Activated CD8-positive, alpha-beta memory T cell treated with anti-CD3 and anti-CD28 coated beads, Interleukin-2, amount 50 U/mL, for 24 hours (primary cell): ENCODE measurements around the gene EOMES.
A peak's percentile ranks its signal among the peaks of the same experiment; 100 is the strongest.

ENCODE experiments used
- DNase-seq: peaks from one replicate; pipeline ENCODE4 v3.0.0-alpha.2; 2020; ENCODE audit errors: extremely low read depth

Gene EOMES

GRCh38 chr3:27720899-27721716 lies 1.0 kb downstream of the EOMES start:
- no peak for DNase-seq

GRCh38 chr3:27719314-27720003 lies 2.7 kb downstream of the EOMES start:
- no peak for DNase-seq

DNA sequence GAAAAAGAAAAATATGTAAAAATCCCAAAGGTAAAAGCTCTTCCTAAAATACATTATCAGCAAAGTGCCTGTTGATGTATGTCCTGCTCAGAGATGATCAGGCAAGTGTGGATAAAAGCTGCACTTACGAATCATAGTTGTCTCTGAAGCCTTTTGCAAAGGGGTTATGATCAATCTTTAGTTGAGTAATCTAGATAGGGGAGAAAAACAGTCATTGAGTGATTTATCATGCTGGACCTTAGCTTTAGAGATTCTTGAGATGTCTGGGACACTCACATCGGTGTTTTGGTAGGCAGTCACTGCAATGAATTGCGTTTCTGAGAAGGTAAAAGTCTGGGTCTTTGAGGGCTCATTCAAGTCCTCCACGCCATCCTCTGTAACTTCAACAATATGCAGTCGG lies 3.7 kb downstream of the EOMES start:
- no peak for DNase-seq

GRCh38 chr3:27717200-27717852 lies 4.8 kb downstream of the EOMES start:
- DNase-seq, result no peak

DNA sequence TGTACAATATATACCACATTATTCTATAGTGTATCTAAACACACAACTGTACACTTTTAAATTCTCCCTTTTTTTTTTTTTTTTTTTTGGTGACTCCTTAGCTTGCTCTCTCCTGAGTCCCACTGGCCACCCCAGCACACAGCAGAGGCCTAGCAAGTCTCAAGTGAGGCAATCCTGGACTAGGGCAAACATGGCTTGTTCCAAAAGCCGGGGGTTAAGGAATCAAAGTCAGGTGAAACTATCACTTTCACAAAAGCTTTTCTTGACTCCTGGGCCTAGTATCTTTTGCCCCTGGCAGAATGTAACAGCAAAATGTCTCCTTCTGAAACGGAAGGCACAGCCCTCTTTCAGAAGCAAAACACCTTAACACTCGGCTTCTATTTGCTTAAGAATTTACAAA lies 5.8 kb downstream of the EOMES start:
- no peak for DNase-seq

DNA sequence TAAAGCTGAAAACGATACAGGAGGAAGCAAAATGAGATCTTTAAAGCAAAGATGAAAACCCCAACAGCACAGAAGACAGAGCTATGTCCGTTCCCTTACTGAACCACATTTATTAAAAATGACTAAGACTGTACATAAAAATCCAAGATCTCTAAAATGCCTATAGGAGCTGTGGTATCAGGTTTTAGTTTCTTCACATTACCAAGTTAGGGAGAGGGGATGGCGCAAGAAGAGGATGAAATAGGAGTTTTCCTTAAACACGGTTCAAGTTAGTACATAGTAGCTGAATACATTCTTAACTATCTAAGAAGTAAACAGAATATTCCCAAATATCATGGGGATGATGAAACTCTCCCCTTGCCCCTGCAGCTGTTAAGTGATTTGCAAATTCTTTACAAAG lies 6.3 kb downstream of the EOMES start:
- no peak for DNase-seq

DNA sequence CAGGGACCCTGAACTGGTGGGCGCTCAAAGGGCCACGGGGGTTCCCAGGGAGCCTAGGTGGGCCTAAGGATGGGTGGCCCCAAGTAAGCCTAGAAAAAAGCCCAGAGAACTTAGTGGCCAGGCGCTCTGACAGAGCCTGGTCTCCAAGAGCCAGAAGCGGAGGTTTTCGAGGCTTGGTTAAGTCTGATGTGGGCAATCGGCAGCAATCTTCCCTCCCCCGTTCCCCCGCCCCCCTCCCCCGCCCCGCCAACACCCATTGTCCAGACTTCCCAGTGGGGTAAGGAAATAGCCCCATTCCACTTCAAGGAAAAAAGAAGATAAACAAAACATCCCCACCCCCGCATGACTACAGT lies 6.7 kb downstream of the EOMES start:
- DNase-seq, result no peak

- DNase-seq, result no peak
Measured at GRCh38 chr3:27714692-27715453, 7.2 kb downstream of the EOMES start.

GRCh38 chr3:27714146-27714526 lies 8.0 kb downstream of the EOMES start:
- no peak for DNase-seq

DNA sequence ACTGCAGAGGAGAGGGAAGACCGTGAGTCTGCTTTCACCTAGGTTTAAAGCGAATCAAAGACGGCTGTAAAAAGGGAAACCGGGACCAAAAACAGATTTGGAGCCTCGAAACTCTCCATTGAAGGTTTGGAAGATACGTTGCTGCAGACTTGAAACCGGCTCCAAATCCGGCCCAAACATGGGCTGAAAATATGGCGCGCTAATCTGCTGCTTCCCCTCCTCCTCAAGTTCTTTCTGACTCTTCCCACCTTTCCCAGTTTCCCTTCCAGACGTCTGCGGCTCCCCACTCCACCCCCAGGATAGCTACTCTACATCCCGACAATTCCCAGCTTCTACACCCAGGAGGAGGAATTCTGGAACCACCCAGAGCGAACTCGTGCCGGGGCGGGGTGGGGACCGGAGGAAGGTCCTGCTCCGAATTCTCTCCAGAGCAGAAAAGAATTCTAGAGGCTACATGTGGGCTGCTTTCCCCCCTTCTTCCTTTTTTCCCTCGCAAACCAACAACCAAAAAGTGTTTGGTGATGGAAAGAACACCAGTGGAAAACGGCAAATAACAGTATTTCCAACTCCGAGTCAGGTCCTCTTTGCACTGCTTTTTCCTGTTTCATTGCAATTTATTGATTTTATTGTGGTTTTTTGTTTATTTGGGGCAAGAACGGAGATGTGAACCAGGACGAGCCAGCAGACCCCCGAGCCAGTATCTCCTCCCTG lies 8.5 kb downstream of the EOMES start:
- no peak for DNase-seq

DNA sequence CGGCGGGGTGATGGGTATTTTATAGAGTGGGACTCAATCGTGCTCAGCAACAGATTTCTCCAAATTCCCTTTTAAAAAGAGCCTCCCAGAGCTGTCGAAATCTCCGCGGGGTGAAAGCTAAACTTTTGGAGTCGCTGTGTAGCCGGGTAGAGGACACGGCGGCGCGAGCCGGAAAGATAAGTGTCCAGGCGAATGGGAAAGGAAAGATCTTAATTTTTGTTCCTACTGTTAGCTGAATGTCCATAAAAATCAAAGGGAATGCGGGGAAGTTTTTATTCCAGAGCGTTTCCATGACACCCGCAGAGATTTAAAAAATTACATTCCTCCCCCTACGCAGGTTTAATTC lies 9.1 kb downstream of the EOMES start:
- DNase-seq, result no peak

DNA sequence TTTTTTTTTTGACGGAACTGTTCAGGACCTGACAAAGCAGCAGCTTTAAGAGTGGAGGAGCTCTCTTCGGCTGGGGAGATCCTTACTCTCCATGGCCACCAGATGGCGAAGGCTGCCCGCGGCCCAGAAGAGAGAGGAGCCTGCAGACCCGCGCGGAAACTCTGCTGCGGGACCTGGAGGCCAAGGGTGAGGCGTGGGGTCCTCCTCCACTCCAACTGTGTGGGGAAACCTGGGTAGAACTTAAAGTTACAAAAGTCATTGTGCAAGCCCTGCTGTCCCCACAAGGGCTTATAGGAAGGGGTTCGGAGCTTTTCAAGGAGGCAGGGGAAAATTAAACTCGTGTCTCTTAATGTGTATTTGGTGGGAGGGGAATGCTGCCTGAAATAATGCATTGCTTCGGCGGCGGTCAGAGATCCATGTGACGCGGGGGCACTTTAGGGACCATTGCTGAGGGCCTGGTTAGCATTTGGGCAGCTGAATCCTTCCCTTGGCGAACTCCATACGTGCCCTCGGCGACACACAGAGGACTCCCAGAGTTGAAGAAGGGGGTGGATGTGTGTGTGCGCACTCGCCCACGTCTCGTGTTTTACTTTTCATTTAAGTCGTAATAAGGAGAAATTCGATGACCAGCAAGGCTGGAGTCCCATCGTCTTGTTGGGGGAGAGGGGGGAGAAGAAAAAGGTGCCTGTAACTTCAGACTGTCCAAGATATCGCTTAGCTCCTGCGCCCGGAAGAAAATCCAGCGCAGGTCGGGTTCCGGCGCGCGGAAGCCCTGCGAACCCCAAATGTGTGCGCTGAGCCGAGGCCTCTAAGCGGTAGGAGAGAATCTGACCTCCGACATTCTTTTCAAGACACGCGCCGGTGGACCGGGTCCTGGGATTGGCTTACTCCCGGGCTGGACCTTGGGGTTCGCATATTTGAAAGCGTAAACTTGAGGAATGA lies 9.7 kb downstream of the EOMES start:
- peak; percentile 51 for DNase-seq

- DNase-seq, result no peak
Measured at GRCh38 chr3:27708250-27708649, 13.9 kb downstream of the EOMES start.

DNA sequence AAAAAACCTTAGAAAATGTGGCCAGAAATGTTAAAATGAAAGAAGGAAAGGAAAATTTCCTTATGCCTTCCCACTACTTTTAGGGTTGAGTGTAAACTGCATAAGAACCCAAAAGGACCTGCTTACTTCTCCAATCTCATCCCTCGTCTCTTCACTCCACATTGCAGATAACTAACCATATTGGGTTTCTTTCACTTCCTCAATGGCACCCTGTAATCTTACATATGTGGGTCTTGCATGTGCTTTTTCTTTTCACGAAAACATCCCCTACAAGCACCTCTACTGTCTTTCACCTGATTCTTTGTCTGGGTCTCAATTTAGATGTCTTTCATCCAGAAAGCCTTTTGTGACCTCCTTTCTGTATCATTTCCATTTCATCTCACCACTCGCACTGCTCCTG lies 23.1 kb downstream of the EOMES start:
- DNase-seq, result no peak

DNA sequence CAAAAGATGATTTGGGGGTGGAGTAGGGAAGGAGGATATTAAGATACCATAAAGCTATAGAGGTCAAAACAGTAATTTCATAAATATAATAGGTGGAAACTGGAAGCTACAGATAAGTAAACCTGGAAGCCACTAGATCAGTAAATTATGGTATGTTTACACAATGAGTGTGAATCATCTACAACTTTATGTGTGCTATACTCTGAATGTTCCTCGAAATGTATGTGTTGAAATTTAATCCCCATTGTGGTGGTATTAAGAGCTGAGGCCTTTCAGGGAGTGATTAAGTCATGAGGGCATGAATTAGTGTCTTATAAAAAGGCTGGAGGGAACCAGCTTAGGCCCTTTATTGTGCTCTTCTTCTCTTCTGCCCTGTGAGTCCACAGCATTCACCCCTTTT lies 25.2 kb downstream of the EOMES start:
- no peak for DNase-seq

- DNase-seq, result no peak
Measured at GRCh38 chr3:27695636-27696035, 26.5 kb downstream of the EOMES start.

DNA sequence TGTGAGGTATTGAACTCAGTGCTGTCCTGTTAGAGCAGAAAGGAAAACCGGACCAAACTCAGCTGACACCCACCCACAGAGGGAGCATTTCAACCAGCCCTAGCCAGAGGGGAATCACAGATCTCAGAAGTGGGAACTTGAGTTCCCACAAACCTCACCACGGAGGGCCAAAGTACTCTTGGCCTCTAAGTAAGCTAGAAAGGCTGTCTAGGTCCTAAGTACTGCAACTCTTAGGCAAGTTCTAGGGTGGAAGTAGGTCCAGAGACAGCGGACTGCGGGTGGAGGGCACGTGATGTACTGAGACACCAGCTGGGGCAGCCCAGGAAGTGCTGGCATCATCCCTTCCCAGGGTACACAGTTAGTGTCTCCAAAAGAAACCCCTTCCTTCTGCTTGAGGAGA lies 34.1 kb downstream of the EOMES start:
- DNase-seq, result no peak

- no peak for DNase-seq
Measured at GRCh38 chr3:27686642-27687041, 35.5 kb downstream of the EOMES start.

GRCh38 chr3:27685474-27685873 lies 36.6 kb downstream of the EOMES start:
- no peak for DNase-seq

DNA sequence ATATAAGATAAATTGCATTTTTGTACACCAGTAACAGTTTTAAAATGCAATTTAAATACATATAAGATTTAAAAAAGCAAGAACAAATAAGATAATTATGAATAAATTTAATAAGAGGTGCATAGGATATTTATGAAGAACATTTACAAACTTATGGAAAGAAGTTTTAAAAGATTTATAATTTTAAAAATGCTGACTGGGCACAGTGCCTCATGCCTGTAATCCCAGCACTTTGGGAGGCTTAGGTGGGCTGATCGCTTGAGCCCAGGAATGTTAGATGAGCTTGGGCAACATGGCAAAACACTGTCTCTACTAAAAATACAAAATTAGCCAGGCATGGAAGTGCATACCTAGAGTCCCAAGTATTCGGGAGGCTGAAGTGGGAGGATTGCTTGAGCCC lies 37.8 kb downstream of the EOMES start:
- no peak for DNase-seq
